ENCODE measurements around the gene ENO1. TPM values are rescaled to one million over a fixed set of nuclear protein-coding genes. Genes with fewer than 3 reads are reported as not detected.
A peak's percentile ranks its signal among the peaks of the same experiment; 100 is the strongest.

The ENO1 gene
- total RNA-seq, 1 donor from 2014 or later = 1,269 TPM

- TF ChIP-seq CTCF (conservative IDR thresholded peaks at IDR 0.05) = no peak
- no peak for DNase-seq (ENCODE audit: low read depth, low spot score)
- Mint-ChIP-seq H3K36me3 (ENCODE audit: low read depth) (peaks cover 33% of the 10 kb centered on the region), H3K9me3 (no peaks in the 10 kb centered on the region), H3K27ac (ENCODE audit: unreplicated experiment) (no peak overlapping the region), H3K4me1 (peaks cover 13% of the 10 kb centered on the region), H3K4me3 (no peak overlapping the region), H3K27me3 (ENCODE audit: low read depth) (no peaks in the 10 kb centered on the region)
Measured at GRCh38 chr1:8864713-8865344, 13.7 kb downstream of the ENO1 start.

GRCh38 chr1:8863794-8864233 lies 14.7 kb downstream of the ENO1 start:
- no peak for DNase-seq (ENCODE audit: low read depth, low spot score)
- no peak for TF ChIP-seq CTCF (conservative IDR thresholded peaks at IDR 0.05)
- Mint-ChIP-seq H3K27me3 (ENCODE audit: low read depth) (no peaks in the 10 kb centered on the region), H3K4me1 (peaks cover 14% of the 10 kb centered on the region), H3K27ac (ENCODE audit: unreplicated experiment) (no peak overlapping the region), H3K9me3 (no peaks in the 10 kb centered on the region), H3K4me3 (no peak overlapping the region), H3K36me3 (ENCODE audit: low read depth) (peaks cover 28% of the 10 kb centered on the region)

DNA sequence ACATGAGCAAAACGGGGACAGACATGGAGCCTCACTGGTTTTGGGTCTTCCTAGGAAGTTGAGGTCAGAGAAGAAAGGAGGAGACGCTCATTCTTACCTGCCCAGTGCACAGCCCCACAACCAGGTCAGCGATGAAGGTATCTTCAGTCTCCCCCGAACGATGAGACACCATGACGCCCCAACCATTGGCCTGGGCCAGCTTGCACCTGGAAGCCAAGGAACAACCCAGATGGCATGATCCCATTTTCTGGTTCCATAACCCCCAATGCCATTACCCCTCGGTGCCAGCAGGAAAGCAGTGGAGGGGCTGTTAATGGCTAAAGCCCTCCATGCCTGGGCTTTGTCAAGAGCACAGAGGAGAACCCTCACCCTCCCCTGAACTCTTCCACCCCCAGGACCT lies 15.3 kb downstream of the ENO1 start:
- Mint-ChIP-seq H3K27ac (ENCODE audit: unreplicated experiment) (no peak overlapping the region), H3K27me3 (ENCODE audit: low read depth) (no peaks in the 10 kb centered on the region), H3K4me1 (peaks cover 21% of the 10 kb centered on the region), H3K36me3 (ENCODE audit: low read depth) (peaks cover 32% of the 10 kb centered on the region), H3K4me3 (no peak overlapping the region), H3K9me3 (no peaks in the 10 kb centered on the region)
- TF ChIP-seq CTCF (conservative IDR thresholded peaks at IDR 0.05) = no peak
- DNase-seq (ENCODE audit: low read depth, low spot score) = no peak

GRCh38 chr1:8862528-8862927 lies 16.0 kb downstream of the ENO1 start:
- Mint-ChIP-seq H3K4me1 (peaks cover 24% of the 10 kb centered on the region), H3K27me3 (ENCODE audit: low read depth) (no peaks in the 10 kb centered on the region), H3K9me3 (no peaks in the 10 kb centered on the region), H3K4me3 (no peak overlapping the region), H3K36me3 (ENCODE audit: low read depth) (peaks cover 34% of the 10 kb centered on the region), H3K27ac (ENCODE audit: unreplicated experiment) (no peak overlapping the region)
- DNase-seq (ENCODE audit: low read depth, low spot score) = peak; percentile 60
- TF ChIP-seq CTCF (conservative IDR thresholded peaks at IDR 0.05) = peak; percentile 69

DNA sequence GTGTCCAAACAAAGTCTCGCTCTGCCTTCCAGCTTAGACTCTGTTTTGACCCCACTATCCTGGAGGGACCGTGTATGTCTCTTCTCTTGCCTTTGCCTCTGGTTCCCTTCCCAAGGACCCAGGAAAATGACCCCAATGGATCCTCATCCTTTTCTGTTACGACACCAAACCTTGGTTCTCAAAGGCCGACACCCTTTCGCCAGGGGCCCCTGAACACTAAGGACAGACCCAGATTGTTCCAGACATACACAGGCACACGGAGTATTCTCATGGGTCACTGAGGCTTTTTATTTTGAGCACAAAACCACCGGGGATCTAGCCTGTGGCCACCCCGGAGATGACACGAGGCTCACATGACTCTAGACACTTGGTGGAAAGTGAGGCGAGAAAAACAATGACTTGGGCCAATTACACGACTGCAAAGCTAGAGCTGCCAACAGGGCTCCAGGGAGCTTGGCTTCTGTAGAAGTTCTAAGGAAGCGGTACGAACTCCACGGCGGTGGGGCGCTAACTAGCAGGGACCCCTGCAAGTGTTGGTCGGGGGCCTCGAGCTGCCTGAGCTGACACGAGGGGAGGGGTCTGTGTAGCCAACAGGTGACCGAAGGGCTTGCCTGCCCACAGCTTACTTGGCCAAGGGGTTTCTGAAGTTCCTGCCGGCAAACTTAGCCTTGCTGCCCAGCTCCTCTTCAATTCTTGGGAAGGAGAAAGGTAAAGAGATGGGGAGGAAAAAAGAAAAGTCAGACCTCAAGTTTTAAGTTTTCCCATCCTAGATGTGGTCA lies 17.6 kb downstream of the ENO1 start:
- no peak for TF ChIP-seq CTCF (conservative IDR thresholded peaks at IDR 0.05)
- no peak for DNase-seq (ENCODE audit: low read depth, low spot score)
- H3K27ac Mint-ChIP-seq (ENCODE audit: unreplicated experiment) = peak overlapping the region; percentile 12
- peaks cover 24% of the 10 kb centered on the region for H3K4me1 Mint-ChIP-seq
- no peak overlapping the region for H3K4me3 Mint-ChIP-seq
- H3K9me3 Mint-ChIP-seq = no peaks in the 10 kb centered on the region
- H3K36me3 Mint-ChIP-seq (ENCODE audit: low read depth) = peaks cover 30% of the 10 kb centered on the region
- H3K27me3 Mint-ChIP-seq (ENCODE audit: low read depth) = no peaks in the 10 kb centered on the region

All from neural crest cell (in vitro differentiated cells).